Liver (tissue), 9 donors: Measurements from ENCODE around the gene S100A5. TPM values are rescaled to one million over a fixed set of nuclear protein-coding genes. Genes with fewer than 3 reads are reported as not detected.
A peak's percentile ranks its signal among the peaks of the same experiment; 100 is the strongest.

Experiments used
- DNase-seq: peaks from one replicate; pipeline ENCODE4 v3.0.0-alpha.2; 2017; ENCODE audit warnings: low spot score
- H3K27ac ChIP-seq, 2 donors: one replicate each; pipeline ENCODE4 v1.7.0; 2013; ENCODE audit warnings: inconsistent platforms in 2 of 2, low read length in 2 of 2, control low read depth in 1 of 2, low read depth in 1 of 2, mild to moderate bottlenecking in 1 of 2
- H3K27me3 ChIP-seq, 4 donors: one replicate each; pipeline versions ENCODE4 v1.6.1 to v1.7.0; 2013; ENCODE audit warnings: low read length in 3 of 4, inconsistent platforms in 1 of 4, mild to moderate bottlenecking in 1 of 4, moderate library complexity in 1 of 4; ENCODE audit not compliant: control insufficient read depth in 4 of 4, insufficient read depth in 4 of 4
- H3K36me3 ChIP-seq, 4 donors: one replicate each; pipeline versions ENCODE4 v1.6.1 to v1.7.0; 2013; ENCODE audit warnings: low read length in 3 of 4, mild to moderate bottlenecking in 3 of 4, low read depth in 1 of 4, moderate library complexity in 1 of 4; ENCODE audit not compliant: control insufficient read depth in 4 of 4, insufficient read depth in 3 of 4
- H3K4me1 ChIP-seq, 4 donors: one replicate each; pipeline versions ENCODE4 v1.6.1 to v1.7.0; 2013; ENCODE audit warnings: low read length in 3 of 4, mild to moderate bottlenecking in 3 of 4, moderate library complexity in 1 of 4; ENCODE audit not compliant: control insufficient read depth in 4 of 4, insufficient read depth in 4 of 4
- H3K4me3 ChIP-seq, 3 donors: one replicate each; pipeline versions ENCODE4 v1.6.1 to v1.7.0; 2013; ENCODE audit warnings: low read length in 3 of 3, control low read depth in 1 of 3, low read depth in 1 of 3, mild to moderate bottlenecking in 1 of 3
- H3K9ac ChIP-seq, 2 donors: one replicate each; pipeline ENCODE4 v1.7.0; 2013; ENCODE audit warnings: low read length in 2 of 2, mild to moderate bottlenecking in 2 of 2, moderate library complexity in 2 of 2, control low read depth in 1 of 2, low read depth in 1 of 2
- H3K9me3 ChIP-seq, 4 donors: one replicate each; pipeline versions ENCODE4 v1.6.1 to v1.7.0; 2013; ENCODE audit warnings: low read length in 3 of 4; ENCODE audit not compliant: control insufficient read depth in 4 of 4
- EGR1 ChIP-seq, 2 donors: IDR thresholded peaks; 2 replicates each; pipeline ENCODE4 v1.6.1; 2016 to 2018; ENCODE audit warnings: antibody characterized with exemption in 2 of 2, low read depth in 2 of 2
- FOXA1 ChIP-seq: IDR thresholded peaks from 2 replicates; pipeline ENCODE4 v1.6.1; 2016; ENCODE audit warnings: antibody characterized with exemption
- FOXA2 ChIP-seq: IDR thresholded peaks from 2 replicates; pipeline ENCODE4 v1.6.1; 2016; ENCODE audit warnings: antibody characterized with exemption
- GABPA ChIP-seq, 2 donors: IDR thresholded peaks in 1 of 2; conservative IDR thresholded peaks in 1 of 2; 2 replicates each; pipeline ENCODE4 v1.6.1; 2016; ENCODE audit warnings: antibody characterized with exemption in 2 of 2, mild to moderate bottlenecking in 1 of 2, moderate library complexity in 1 of 2
- HNF4A ChIP-seq, 2 donors: conservative IDR thresholded peaks; 2 replicates each; pipeline ENCODE4 v1.6.1; 2016; ENCODE audit warnings: antibody characterized with exemption in 2 of 2, mild to moderate bottlenecking in 2 of 2
- HNF4G ChIP-seq: IDR thresholded peaks from 2 replicates; pipeline ENCODE4 v1.6.1; 2016; ENCODE audit warnings: antibody characterized with exemption
- JUND ChIP-seq, 2 donors: IDR thresholded peaks; 2 replicates each; pipeline ENCODE4 v1.6.1; 2016; ENCODE audit warnings: antibody characterized with exemption in 2 of 2
- NR2F2 ChIP-seq: IDR thresholded peaks from 2 replicates; pipeline ENCODE4 v1.6.1; 2016; ENCODE audit warnings: antibody characterized with exemption
- RAD21 ChIP-seq, 2 donors: IDR thresholded peaks; 2 replicates each; pipeline ENCODE4 v1.6.1; 2016; ENCODE audit warnings: antibody characterized with exemption in 2 of 2, mild to moderate bottlenecking in 2 of 2
- RXRA ChIP-seq, 2 donors: IDR thresholded peaks; 2 replicates each; pipeline ENCODE4 v1.6.1; 2017 to 2018; ENCODE audit warnings: antibody characterized with exemption in 2 of 2, mild to moderate bottlenecking in 1 of 2
- SP1 ChIP-seq: IDR thresholded peaks from 2 replicates; pipeline ENCODE4 v1.6.1; 2018; ENCODE audit warnings: antibody characterized with exemption, mild to moderate bottlenecking
- TAF1 ChIP-seq: conservative IDR thresholded peaks from 2 replicates; pipeline ENCODE4 v1.6.1; 2016; ENCODE audit warnings: antibody characterized with exemption, mild to moderate bottlenecking
- YY1 ChIP-seq: IDR thresholded peaks from 2 replicates; pipeline ENCODE4 v1.6.1; 2016; ENCODE audit warnings: antibody characterized with exemption, mild to moderate bottlenecking
- WGBS: extraction: QIAGEN DNeasy Blood & Tissue Kit; methylation state at CpG from one replicate; pipeline ENCODE4 v1.1.7; 2013; 5-methylcytosine and 5-hydroxymethylcytosine counted together
- polyA plus RNA-seq, 2 donors: library from polyadenylated mRNA; stranded (reverse) in 1 of 2; unstranded in 1 of 2; fragments of 200-250 nt in 1 of 2; fragments of >200 nt in 1 of 2; fragmentation: Nextera tagmentation in 1 of 2; extraction: Ambion mirVana in 1 of 2; gene quantifications; one replicate each; pipeline versions ENCODE4 v1.2.1 to v1.2.3, GENCODE V29; 2013 to 2015
- total RNA-seq, 2 donors: library from RNA; depleted of rRNA; stranded (reverse); fragments of >200 nt; gene quantifications; one replicate each; pipeline ENCODE4 v1.2.3, GENCODE V29; 2014
- TF ChIP-seq, protein P1 (sequence below): fragments of 150-350 bp; IDR thresholded peaks from 2 replicates; pipeline ENCODE4 v1.5.1; 2017; ENCODE audit warnings: improper control_type of control experiment, low read depth, low read length; ENCODE audit not compliant: missing input control
- TF ChIP-seq, protein P2 (sequence below): IDR thresholded peaks from 2 replicates; pipeline ENCODE4 v1.6.1; 2016; ENCODE audit warnings: antibody characterized with exemption
- TF ChIP-seq, protein P3 (sequence below): IDR thresholded peaks from 2 replicates; pipeline ENCODE4 v1.6.1; 2016; ENCODE audit warnings: antibody characterized with exemption, mild to moderate bottlenecking
- TF ChIP-seq, protein P4 (sequence below): IDR thresholded peaks from 2 replicates; pipeline ENCODE4 v1.6.1; 2016; ENCODE audit warnings: antibody characterized with exemption
- TF ChIP-seq, protein P5 (sequence below): IDR thresholded peaks from 2 replicates; pipeline ENCODE4 v1.6.1; 2016; ENCODE audit warnings: antibody characterized with exemption
- donor health status: healthy.
- donor health status: healthy.
- donor health status: healthy.
- donor health status: healthy.
- donor health status: healthy.

Gene S100A5
- total and polyA plus RNA-seq, 4 donors, result not detected

DNA sequence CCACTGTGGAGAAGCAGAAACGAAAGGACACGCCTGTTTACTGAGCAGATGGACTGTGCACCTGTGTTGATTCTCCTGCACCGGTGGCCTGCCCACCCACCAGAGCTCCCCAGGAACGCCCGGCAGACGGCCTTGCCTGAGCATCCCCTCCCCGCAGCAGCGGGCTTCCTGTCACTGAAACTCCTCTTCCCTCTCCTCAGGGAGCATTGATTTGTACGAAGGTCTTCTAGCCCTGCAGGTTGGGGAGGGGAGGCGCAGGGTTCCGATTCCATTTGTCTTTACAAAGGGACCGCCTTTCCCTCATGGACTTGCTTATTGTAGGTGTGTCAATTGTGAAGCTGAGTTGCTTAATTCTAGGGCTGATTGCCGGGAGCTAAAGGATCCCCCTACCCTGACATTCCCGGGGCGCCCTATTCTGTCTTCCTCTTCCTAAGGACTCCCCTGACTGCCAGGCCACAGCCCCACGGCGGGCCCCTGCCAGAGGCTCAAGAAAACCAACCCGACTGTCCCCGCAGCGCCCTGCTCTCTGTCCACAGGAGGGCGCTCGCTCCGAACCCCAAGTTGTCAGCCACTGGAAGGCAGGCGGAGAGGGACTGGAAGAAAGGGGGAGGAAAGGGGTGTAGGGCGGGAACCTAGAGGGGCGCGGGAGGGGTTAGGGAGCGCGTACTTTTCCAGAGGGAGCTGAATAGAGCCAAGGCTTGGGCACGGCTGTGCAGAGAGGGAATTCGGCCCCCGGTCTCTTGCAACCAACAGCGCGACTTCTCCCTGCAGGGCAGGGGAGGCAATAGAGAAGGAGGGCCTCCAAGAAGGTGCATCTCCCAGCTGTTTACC lies 7.8 kb downstream of the S100A5 start:
- no peak overlapping the region for H3K4me3 ChIP-seq
- WGBS, result 20% methylated on average over 34 of the region's 34 CpGs
- no peak overlapping the region for H3K9ac ChIP-seq
- H3K9me3 ChIP-seq, result no peaks in the 10 kb centered on the region
- H3K36me3 ChIP-seq, result no peaks in the 10 kb centered on the region
- TF ChIP-seq SP1, result no peak
- TF ChIP-seq RAD21 (IDR thresholded peaks at IDR 0.05), result peak; percentile 60 to 76
- TF ChIP-seq, protein P1, sequence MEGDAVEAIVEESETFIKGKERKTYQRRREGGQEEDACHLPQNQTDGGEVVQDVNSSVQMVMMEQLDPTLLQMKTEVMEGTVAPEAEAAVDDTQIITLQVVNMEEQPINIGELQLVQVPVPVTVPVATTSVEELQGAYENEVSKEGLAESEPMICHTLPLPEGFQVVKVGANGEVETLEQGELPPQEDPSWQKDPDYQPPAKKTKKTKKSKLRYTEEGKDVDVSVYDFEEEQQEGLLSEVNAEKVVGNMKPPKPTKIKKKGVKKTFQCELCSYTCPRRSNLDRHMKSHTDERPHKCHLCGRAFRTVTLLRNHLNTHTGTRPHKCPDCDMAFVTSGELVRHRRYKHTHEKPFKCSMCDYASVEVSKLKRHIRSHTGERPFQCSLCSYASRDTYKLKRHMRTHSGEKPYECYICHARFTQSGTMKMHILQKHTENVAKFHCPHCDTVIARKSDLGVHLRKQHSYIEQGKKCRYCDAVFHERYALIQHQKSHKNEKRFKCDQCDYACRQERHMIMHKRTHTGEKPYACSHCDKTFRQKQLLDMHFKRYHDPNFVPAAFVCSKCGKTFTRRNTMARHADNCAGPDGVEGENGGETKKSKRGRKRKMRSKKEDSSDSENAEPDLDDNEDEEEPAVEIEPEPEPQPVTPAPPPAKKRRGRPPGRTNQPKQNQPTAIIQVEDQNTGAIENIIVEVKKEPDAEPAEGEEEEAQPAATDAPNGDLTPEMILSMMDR, result peak; percentile 46
- peak overlapping the region in 1 of 2 donors; percentile 41 for H3K27ac ChIP-seq
- peaks cover 0 to 4% (median 2%) of the 10 kb centered on the region in 4 donors for H3K4me1 ChIP-seq
- peaks cover 0 to 6% (median 4%) of the 10 kb centered on the region in 4 donors for H3K27me3 ChIP-seq
- DNase-seq, result peak; percentile 80

DNA sequence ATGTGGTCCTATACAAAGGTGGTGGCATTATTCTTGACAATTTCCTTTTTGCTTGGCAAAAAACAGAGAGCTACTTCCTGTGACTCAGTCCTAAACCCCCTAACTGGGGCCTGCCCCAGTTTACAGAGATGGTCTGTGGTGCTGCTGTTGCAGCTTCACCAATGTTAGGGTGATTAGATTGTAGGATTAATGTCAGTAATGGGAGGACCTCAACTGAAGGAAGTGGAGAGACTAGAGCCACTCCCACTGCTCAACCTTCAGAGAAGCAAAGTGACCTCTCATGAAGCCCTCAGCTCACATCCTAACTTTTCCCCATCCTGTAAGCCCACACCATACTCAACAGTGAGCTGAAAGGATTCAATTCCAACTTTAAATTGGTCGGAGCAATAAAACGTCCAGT lies 8.6 kb downstream of the S100A5 start:
- no peak for DNase-seq
- H3K4me1 ChIP-seq, result peaks cover 0 to 4% (median 2%) of the 10 kb centered on the region in 4 donors
- H3K27me3 ChIP-seq, result peaks cover 0 to 6% (median 4%) of the 10 kb centered on the region in 4 donors
- no peaks in the 10 kb centered on the region for H3K36me3 ChIP-seq
- TF ChIP-seq SP1 (no peak), NR2F2 (no peak), FOXA1 (no peak), JUND (IDR thresholded peaks at IDR 0.05) (no peak), RAD21 (IDR thresholded peaks at IDR 0.05) (no peak), EGR1 (IDR thresholded peaks at IDR 0.05; ENCODE audit: low read depth in 2 of 2) (no peak), YY1 (no peak), HNF4G (no peak), RXRA (IDR thresholded peaks at IDR 0.05) (no peak), TAF1 (no peak), GABPA (IDR thresholded peaks at IDR 0.05 in 1 of 2, conservative IDR thresholded peaks at IDR 0.05 in 1 of 2) (no peak), HNF4A (conservative IDR thresholded peaks at IDR 0.05) (no peak), FOXA2 (no peak)
- TF ChIP-seq, protein P2, sequence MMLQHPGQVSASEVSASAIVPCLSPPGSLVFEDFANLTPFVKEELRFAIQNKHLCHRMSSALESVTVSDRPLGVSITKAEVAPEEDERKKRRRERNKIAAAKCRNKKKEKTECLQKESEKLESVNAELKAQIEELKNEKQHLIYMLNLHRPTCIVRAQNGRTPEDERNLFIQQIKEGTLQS, result no peak
- TF ChIP-seq, protein P1, result no peak
- TF ChIP-seq, protein P3, sequence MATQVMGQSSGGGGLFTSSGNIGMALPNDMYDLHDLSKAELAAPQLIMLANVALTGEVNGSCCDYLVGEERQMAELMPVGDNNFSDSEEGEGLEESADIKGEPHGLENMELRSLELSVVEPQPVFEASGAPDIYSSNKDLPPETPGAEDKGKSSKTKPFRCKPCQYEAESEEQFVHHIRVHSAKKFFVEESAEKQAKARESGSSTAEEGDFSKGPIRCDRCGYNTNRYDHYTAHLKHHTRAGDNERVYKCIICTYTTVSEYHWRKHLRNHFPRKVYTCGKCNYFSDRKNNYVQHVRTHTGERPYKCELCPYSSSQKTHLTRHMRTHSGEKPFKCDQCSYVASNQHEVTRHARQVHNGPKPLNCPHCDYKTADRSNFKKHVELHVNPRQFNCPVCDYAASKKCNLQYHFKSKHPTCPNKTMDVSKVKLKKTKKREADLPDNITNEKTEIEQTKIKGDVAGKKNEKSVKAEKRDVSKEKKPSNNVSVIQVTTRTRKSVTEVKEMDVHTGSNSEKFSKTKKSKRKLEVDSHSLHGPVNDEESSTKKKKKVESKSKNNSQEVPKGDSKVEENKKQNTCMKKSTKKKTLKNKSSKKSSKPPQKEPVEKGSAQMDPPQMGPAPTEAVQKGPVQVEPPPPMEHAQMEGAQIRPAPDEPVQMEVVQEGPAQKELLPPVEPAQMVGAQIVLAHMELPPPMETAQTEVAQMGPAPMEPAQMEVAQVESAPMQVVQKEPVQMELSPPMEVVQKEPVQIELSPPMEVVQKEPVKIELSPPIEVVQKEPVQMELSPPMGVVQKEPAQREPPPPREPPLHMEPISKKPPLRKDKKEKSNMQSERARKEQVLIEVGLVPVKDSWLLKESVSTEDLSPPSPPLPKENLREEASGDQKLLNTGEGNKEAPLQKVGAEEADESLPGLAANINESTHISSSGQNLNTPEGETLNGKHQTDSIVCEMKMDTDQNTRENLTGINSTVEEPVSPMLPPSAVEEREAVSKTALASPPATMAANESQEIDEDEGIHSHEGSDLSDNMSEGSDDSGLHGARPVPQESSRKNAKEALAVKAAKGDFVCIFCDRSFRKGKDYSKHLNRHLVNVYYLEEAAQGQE, result no peak
- TF ChIP-seq, protein P4, sequence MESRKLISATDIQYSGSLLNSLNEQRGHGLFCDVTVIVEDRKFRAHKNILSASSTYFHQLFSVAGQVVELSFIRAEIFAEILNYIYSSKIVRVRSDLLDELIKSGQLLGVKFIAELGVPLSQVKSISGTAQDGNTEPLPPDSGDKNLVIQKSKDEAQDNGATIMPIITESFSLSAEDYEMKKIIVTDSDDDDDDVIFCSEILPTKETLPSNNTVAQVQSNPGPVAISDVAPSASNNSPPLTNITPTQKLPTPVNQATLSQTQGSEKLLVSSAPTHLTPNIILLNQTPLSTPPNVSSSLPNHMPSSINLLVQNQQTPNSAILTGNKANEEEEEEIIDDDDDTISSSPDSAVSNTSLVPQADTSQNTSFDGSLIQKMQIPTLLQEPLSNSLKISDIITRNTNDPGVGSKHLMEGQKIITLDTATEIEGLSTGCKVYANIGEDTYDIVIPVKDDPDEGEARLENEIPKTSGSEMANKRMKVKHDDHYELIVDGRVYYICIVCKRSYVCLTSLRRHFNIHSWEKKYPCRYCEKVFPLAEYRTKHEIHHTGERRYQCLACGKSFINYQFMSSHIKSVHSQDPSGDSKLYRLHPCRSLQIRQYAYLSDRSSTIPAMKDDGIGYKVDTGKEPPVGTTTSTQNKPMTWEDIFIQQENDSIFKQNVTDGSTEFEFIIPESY, result no peak
- TF ChIP-seq, protein P5, sequence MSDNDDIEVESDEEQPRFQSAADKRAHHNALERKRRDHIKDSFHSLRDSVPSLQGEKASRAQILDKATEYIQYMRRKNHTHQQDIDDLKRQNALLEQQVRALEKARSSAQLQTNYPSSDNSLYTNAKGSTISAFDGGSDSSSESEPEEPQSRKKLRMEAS, result no peak
- H3K9me3 ChIP-seq, result no peaks in the 10 kb centered on the region
- 63% methylated on average over 2 of the region's 2 CpGs for WGBS
- no peak overlapping the region for H3K27ac ChIP-seq
- H3K4me3 ChIP-seq, result no peak overlapping the region
- no peak overlapping the region for H3K9ac ChIP-seq
